Lung (tissue), 12 donors: ENCODE data around the gene HLCS. TPM values are rescaled to one million over a fixed set of nuclear protein-coding genes. Genes with fewer than 3 reads are reported as not detected.

ENCODE experiments used
- ATAC-seq: fragments of 200-7000 bp; cut with Tn5 transposase; one replicate; pipeline ENCODE4 v1.9.1; 2020; ENCODE audit warnings: moderate number of reproducible peaks; ENCODE audit not compliant: insufficient read depth, low FRiP score
- DNase-seq, 3 donors: peaks; one replicate each; pipeline ENCODE4 v3.0.0-alpha.2; 2013 to 2017
- H3K27ac ChIP-seq, 2 donors: one replicate each; pipeline ENCODE4 v1.5.1; 2013; ENCODE audit warnings: mild to moderate bottlenecking in 2 of 2, moderate library complexity in 2 of 2, control low read depth in 1 of 2, inconsistent platforms in 1 of 2, low read depth in 1 of 2, low read length in 1 of 2
- H3K27me3 ChIP-seq, 3 donors: one replicate each; pipeline ENCODE4 v1.5.1; 2013; ENCODE audit warnings: low read length in 2 of 3; ENCODE audit not compliant: control insufficient read depth in 3 of 3, insufficient read depth in 3 of 3
- H3K36me3 ChIP-seq, 4 donors: one replicate each; pipeline ENCODE4 v1.5.1; 2013; ENCODE audit warnings: low read length in 4 of 4, mild to moderate bottlenecking in 1 of 4, moderate library complexity in 1 of 4; ENCODE audit not compliant: control insufficient read depth in 4 of 4, insufficient read depth in 4 of 4
- H3K4me1 ChIP-seq, 5 donors: one replicate each; pipeline ENCODE4 v1.5.1; 2013; ENCODE audit warnings: low read length in 5 of 5, mild to moderate bottlenecking in 2 of 5, moderate library complexity in 1 of 5; ENCODE audit not compliant: control insufficient read depth in 5 of 5, insufficient read depth in 5 of 5
- H3K4me3 ChIP-seq: one replicate; pipeline ENCODE4 v1.5.1; 2013; ENCODE audit warnings: mild to moderate bottlenecking, control low read depth, moderate library complexity
- H3K9ac ChIP-seq, 2 donors: one replicate each; pipeline ENCODE4 v1.5.1; 2013; ENCODE audit warnings: low read length in 2 of 2, control low read depth in 1 of 2; ENCODE audit not compliant: insufficient read depth in 1 of 2
- H3K9me3 ChIP-seq, 4 donors: one replicate each; pipeline ENCODE4 v1.5.1; 2013; ENCODE audit warnings: low read length in 3 of 4, mild to moderate bottlenecking in 1 of 4, moderate library complexity in 1 of 4; ENCODE audit not compliant: control insufficient read depth in 4 of 4, insufficient read depth in 3 of 4
- WGBS, 2 donors: extraction: QIAGEN DNeasy Blood & Tissue Kit; methylation state at CpG; one replicate each; pipeline ENCODE4 v1.1.7; 2013; 5-methylcytosine and 5-hydroxymethylcytosine counted together
- polyA plus RNA-seq, 2 donors: library from polyadenylated mRNA; stranded (reverse); fragments of 200-250 nt; gene quantifications; one replicate each; pipeline ENCODE4 v1.2.1, GENCODE V29; 2013
- total RNA-seq, 2 donors: library from RNA; depleted of rRNA in 1 of 2; stranded (reverse); fragments of >200 nt in 1 of 2; gene quantifications; one replicate each; pipeline ENCODE4 v1.2.1, GENCODE V29; 2014 to 2021
- TF ChIP-seq, protein P1 (sequence below): IDR thresholded peaks from 2 replicates; pipeline ENCODE4 v1.5.1; 2012; ENCODE audit warnings: mild to moderate bottlenecking; ENCODE audit errors: control extremely low read depth, extremely low read depth
- donor health status: control.
- donor health status: control.
- donor health status: Bipolar disorder and iron deficiency.
- donor health status: healthy.
- donor health status: DM: yes; HTN: yes; CAD: no.

Gene HLCS
- total and polyA plus RNA-seq, 4 donors: 5.0 to 28.8 (median 17.5) TPM

DNA sequence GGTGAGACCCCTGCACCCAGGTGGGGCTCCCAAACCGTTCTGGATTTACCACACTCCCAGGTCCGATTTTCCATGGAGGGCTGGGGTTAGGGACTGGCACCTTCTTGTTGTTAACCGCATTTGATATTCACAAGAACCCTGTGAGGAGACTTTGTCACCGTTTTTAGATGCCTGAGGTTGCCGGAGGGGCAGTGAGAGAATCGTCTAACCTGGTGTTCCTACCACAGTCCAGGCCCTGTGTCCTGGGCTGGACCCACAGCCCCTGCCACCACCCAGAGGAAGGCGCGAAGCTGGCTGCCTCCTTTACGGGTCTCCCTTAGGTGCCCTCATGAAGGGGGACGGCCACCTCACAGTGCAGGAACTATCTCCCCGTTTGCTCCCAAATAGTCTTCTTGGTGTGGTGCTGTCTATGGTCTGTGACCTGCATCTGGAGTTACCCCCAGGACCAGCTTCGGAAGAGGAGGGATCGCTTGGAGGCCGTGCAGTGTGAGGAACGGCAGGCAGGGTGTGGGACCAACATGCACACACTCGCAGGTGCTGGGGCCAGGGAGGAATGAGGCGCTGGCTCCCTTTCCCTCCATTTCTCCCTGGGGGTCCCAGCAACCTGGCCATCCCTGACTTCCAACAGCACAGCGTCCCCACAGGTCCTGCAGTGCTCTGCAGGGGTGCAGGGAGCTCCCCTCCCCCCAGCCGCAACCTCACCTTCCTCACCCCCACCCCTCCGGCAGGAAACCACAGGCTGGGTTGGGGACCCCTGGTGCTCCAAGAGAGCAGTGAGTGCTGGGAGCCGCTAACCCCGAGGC, 260.6 kb downstream of the HLCS start:
- no peak for ATAC-seq
- DNase-seq: peak in 1 of 3 donors; percentile 14
- peaks cover 0 to 37% (median 15%) of the 10 kb centered on the region in 5 donors for H3K4me1 ChIP-seq
- TF ChIP-seq, protein P1, sequence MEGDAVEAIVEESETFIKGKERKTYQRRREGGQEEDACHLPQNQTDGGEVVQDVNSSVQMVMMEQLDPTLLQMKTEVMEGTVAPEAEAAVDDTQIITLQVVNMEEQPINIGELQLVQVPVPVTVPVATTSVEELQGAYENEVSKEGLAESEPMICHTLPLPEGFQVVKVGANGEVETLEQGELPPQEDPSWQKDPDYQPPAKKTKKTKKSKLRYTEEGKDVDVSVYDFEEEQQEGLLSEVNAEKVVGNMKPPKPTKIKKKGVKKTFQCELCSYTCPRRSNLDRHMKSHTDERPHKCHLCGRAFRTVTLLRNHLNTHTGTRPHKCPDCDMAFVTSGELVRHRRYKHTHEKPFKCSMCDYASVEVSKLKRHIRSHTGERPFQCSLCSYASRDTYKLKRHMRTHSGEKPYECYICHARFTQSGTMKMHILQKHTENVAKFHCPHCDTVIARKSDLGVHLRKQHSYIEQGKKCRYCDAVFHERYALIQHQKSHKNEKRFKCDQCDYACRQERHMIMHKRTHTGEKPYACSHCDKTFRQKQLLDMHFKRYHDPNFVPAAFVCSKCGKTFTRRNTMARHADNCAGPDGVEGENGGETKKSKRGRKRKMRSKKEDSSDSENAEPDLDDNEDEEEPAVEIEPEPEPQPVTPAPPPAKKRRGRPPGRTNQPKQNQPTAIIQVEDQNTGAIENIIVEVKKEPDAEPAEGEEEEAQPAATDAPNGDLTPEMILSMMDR: no peak
- WGBS, 2 donors: 8 to 10% methylated on average over 22 of the region's 22 CpGs
- no peak overlapping the region for H3K4me3 ChIP-seq
- no peaks in the 10 kb centered on the region for H3K36me3 ChIP-seq
- H3K9ac ChIP-seq: no peak overlapping the region
- peaks cover 0 to 98% (median 88%) of the 10 kb centered on the region in 3 donors for H3K27me3 ChIP-seq
- H3K27ac ChIP-seq: no peak overlapping the region
- H3K9me3 ChIP-seq: peaks cover 0 to 13% (median 0%) of the 10 kb centered on the region in 4 donors

DNA sequence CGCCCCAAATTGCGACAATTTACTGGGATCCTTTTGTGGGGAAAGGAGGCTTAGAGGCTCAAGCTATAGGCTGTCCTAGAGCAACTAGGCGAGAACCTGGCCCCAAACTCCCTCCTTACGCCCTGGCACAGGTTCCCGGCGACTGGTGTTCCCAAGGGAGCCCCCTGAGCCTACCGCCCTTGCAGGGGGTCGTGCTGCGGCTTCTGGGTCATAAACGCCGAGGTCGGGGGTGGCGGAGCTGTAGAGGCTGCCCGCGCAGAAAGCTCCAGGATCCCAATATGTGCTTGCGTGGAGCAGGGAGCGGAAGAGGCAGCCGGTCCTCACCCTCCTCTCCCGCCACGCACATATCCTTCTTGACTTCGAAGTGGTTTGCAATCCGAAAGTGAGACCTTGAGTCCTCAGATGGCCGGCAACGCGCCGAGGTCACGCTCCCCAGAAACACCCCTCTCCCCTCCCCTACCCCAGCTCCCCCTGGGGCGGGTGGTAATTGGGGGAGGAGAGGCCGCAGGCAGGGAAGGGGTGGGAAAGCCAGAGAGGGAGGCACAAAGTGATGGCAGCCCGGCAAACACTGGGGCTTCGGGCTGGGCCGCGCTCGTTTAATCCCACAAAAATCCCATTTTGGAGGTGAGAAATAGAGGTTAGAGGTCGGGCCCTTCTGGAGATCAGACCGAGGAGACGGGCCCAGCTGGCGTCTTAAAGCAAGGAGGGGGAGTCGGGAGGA, 261.4 kb downstream of the HLCS start:
- no peak overlapping the region for H3K27ac ChIP-seq
- peaks cover 0 to 13% (median 0%) of the 10 kb centered on the region in 4 donors for H3K9me3 ChIP-seq
- H3K4me3 ChIP-seq: no peak overlapping the region
- TF ChIP-seq, protein P1: no peak
- peaks cover 0 to 35% (median 20%) of the 10 kb centered on the region in 5 donors for H3K4me1 ChIP-seq
- no peak overlapping the region for H3K9ac ChIP-seq
- no peak for ATAC-seq
- peak in 1 of 3 donors; percentile 14 for DNase-seq
- H3K27me3 ChIP-seq: peaks cover 0 to 98% (median 86%) of the 10 kb centered on the region in 3 donors
- H3K36me3 ChIP-seq: no peaks in the 10 kb centered on the region
- WGBS, 2 donors: 6 to 9% methylated on average over 39 of the region's 39 CpGs

DNA sequence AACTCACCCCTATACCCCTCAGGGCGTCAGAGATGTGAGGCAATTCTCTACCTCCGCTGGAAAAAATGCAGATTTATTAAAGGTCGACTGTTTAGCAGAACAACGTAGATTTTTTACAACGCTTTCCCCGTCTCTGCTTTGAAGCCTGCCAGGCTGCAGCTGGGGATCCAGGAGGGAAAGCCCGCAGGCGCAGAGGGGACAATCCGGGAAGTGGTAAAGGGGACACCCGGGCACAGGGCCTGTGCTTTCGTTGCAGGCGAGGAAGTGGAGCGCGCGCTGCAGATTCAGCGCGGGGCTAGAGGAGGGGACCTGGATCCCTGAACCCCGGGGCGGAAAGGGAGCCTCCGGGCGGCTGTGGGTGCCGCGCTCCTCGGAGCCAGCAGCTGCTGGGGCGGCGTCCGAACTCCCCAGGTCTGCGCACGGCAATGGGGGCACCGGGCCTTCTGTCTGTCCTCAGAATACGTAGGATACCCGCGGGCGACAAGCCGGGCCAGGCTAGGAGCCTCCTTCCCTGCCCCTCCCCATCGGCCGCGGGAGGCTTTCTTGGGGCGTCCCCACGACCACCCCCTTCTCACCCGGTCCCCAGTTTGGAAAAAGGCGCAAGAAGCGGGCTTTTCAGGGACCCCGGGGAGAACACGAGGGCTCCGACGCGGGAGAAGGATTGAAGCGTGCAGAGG, 262.1 kb downstream of the HLCS start:
- H3K4me3 ChIP-seq: no peak overlapping the region
- H3K27ac ChIP-seq: no peak overlapping the region
- H3K27me3 ChIP-seq: peaks cover 4 to 97% (median 83%) of the 10 kb centered on the region in 3 donors
- ATAC-seq (no peak), DNase-seq (peak in 1 of 3 donors; percentile 27)
- no peaks in the 10 kb centered on the region for H3K36me3 ChIP-seq
- H3K9ac ChIP-seq: no peak overlapping the region
- peaks cover 0 to 37% (median 22%) of the 10 kb centered on the region in 5 donors for H3K4me1 ChIP-seq
- WGBS, 2 donors: 3 to 5% methylated on average over 49 of the region's 49 CpGs
- peaks cover 0 to 13% (median 0%) of the 10 kb centered on the region in 4 donors for H3K9me3 ChIP-seq
- TF ChIP-seq, protein P1: no peak
